IMR-90 (cell line): ENCODE data around the gene FBXW2. TPM values are rescaled to one million over a fixed set of nuclear protein-coding genes. Genes with fewer than 3 reads are reported as not detected.

ENCODE experiments used
- ATAC-seq: fragments of 200-7000 bp; cut with Tn5 transposase; 2 replicates; pipeline ENCODE4 v1.9.1; 2020; ENCODE audit warnings: low read depth, mild to moderate bottlenecking, moderate library complexity
- BruUV-seq: library from RNA; stranded (reverse); fragments of 400-500 nt; replicated peaks from 2 replicates; lab custom pipeline; 2021; lab: Mats Ljungman, UMichigan
- CTCF ChIA-PET: fragments of 300-600 bp; formaldehyde crosslinking; extraction: SDS; loops from one replicate; lab custom pipeline; 2021; ENCODE audit warnings: antibody characterized with exemption; lab: Yijun Ruan, JAX
- POLR2A ChIA-PET: fragments of 300-600 bp; sonication (Branson Sonifier 250); formaldehyde crosslinking; loops from one replicate; lab custom pipeline; 2022; ENCODE audit warnings: antibody characterized with exemption; ENCODE audit not compliant: unreplicated experiment; lab: Charles Lee
- DNase-seq: peaks from one replicate; pipeline ENCODE4 v3.0.0; 2013
- H2AFZ ChIP-seq: replicated peaks from 2 replicates; pipeline ENCODE3; 2013; ENCODE audit warnings: low read length, mild to moderate bottlenecking; ENCODE audit not compliant: poor library complexity
- H2AK5ac ChIP-seq: 2 replicates; pipeline ENCODE4 v1.6.1; 2013; ENCODE audit warnings: low read depth, low read length, inconsistent platforms
- H2AK9ac ChIP-seq: replicated peaks from 2 replicates; pipeline ENCODE3; 2013; ENCODE audit warnings: mild to moderate bottlenecking, low read depth, low read length, moderate library complexity; ENCODE audit not compliant: poor library complexity
- H2BK120ac ChIP-seq: 2 replicates; pipeline ENCODE4 v1.6.1; 2013; ENCODE audit warnings: low read depth, low read length, inconsistent platforms
- H2BK15ac ChIP-seq: 3 replicates; pipeline ENCODE4 v1.6.1; 2013; ENCODE audit warnings: low read depth, low read length, inconsistent platforms
- H2BK20ac ChIP-seq: 2 replicates; pipeline ENCODE4 v1.6.1; 2013; ENCODE audit warnings: low read depth, mild to moderate bottlenecking, inconsistent platforms, low read length, moderate library complexity
- H2BK5ac ChIP-seq: 2 replicates; pipeline ENCODE4 v1.6.1; 2013; ENCODE audit warnings: mild to moderate bottlenecking, low read depth, low read length, inconsistent platforms; ENCODE audit not compliant: poor library complexity, severe bottlenecking
- H3K14ac ChIP-seq: replicated peaks from 2 replicates; pipeline ENCODE4 v1.6.1; 2013; ENCODE audit warnings: low read depth, low read length, inconsistent platforms
- H3K18ac ChIP-seq: 2 replicates; pipeline ENCODE4 v1.6.1; 2013; ENCODE audit warnings: low read depth, low read length, control low read depth
- H3K23ac ChIP-seq: 2 replicates; pipeline ENCODE4 v1.6.1; 2013; ENCODE audit warnings: low read depth, low read length, inconsistent platforms
- H3K27ac ChIP-seq: 2 replicates; pipeline ENCODE4 v1.5.1; 2013; ENCODE audit warnings: mild to moderate bottlenecking, control low read depth, low read length; ENCODE audit not compliant: insufficient read depth
- H3K27me3 ChIP-seq: 2 replicates; pipeline ENCODE4 v1.6.1; 2013; ENCODE audit warnings: low read length; ENCODE audit not compliant: control insufficient read depth, insufficient read depth
- H3K36me3 ChIP-seq: 2 replicates; pipeline ENCODE4 v1.6.1; 2013; ENCODE audit warnings: low read length, mixed read lengths; ENCODE audit not compliant: control insufficient read depth, insufficient read depth
- H3K4ac ChIP-seq: 2 replicates; pipeline ENCODE4 v1.6.1; 2013; ENCODE audit warnings: low read depth, low read length, inconsistent platforms
- H3K4me1 ChIP-seq: 2 replicates; pipeline ENCODE4 v1.6.1; 2013; ENCODE audit warnings: low read length, mixed read lengths; ENCODE audit not compliant: control insufficient read depth, insufficient read depth
- H3K4me2 ChIP-seq: 2 replicates; pipeline ENCODE4 v1.6.1; 2013; ENCODE audit warnings: low read depth, mild to moderate bottlenecking, control low read depth, low read length, moderate library complexity
- H3K4me3 ChIP-seq: 2 replicates; pipeline ENCODE4 v1.5.1; 2013; ENCODE audit warnings: low read depth, mild to moderate bottlenecking, control low read depth, low read length, moderate library complexity; ENCODE audit not compliant: insufficient read depth
- H3K56ac ChIP-seq: 2 replicates; pipeline ENCODE4 v1.6.1; 2013; ENCODE audit warnings: low read length, inconsistent platforms; ENCODE audit not compliant: insufficient read depth; ENCODE audit errors: extremely low read depth
- H3K79me1 ChIP-seq, 2 experiments: 2 replicates each; pipeline ENCODE4 v1.6.1; 2013; ENCODE audit warnings: low read length in 2 of 2, inconsistent platforms in 1 of 2, low read depth in 1 of 2
- H3K9ac ChIP-seq: 2 replicates; pipeline ENCODE4 v1.6.1; 2013; ENCODE audit warnings: low read depth, low read length, control low read depth
- H3K9me1 ChIP-seq: 2 replicates; pipeline ENCODE4 v1.6.1; 2013; ENCODE audit warnings: low read length, inconsistent platforms; ENCODE audit not compliant: insufficient read depth
- H3K9me3 ChIP-seq: 2 replicates; pipeline ENCODE4 v1.6.1; 2013; ENCODE audit warnings: low read length; ENCODE audit not compliant: control insufficient read depth, insufficient read depth
- H4K20me1 ChIP-seq: 2 replicates; pipeline ENCODE4 v1.6.1; 2013; ENCODE audit warnings: low read length, inconsistent platforms; ENCODE audit not compliant: insufficient read depth
- H4K5ac ChIP-seq: 2 replicates; pipeline ENCODE4 v1.6.1; 2013; ENCODE audit warnings: mild to moderate bottlenecking, low read depth, low read length, control low read depth
- H4K8ac ChIP-seq, 2 experiments: 2 replicates each; pipeline ENCODE4 v1.6.1; 2013; ENCODE audit warnings: low read depth in 2 of 2, low read length in 2 of 2, control low read depth in 1 of 2, inconsistent platforms in 1 of 2
- H4K91ac ChIP-seq: 2 replicates; pipeline ENCODE4 v1.6.1; 2013; ENCODE audit warnings: low read depth, low read length, inconsistent platforms; ENCODE audit not compliant: insufficient read depth
- BHLHE40 ChIP-seq: fragments of 150-350 bp; IDR thresholded peaks from 2 replicates; pipeline ENCODE4 v1.6.1; 2016; ENCODE audit warnings: mild to moderate bottlenecking, low read depth, low read length
- CEBPB ChIP-seq: IDR thresholded peaks from 2 replicates; pipeline ENCODE4 v1.6.1; 2012; ENCODE audit warnings: low read depth, low read length, improper control_type of control experiment
- CHD1 ChIP-seq: IDR thresholded peaks from 2 replicates; pipeline ENCODE4 v1.6.1; 2012; ENCODE audit warnings: low read depth, low read length, improper control_type of control experiment
- CTCF ChIP-seq: conservative IDR thresholded peaks from 2 replicates; pipeline ENCODE4 v1.5.1; 2012; ENCODE audit warnings: mild to moderate bottlenecking, low read depth, low read length, improper control_type of control experiment
- FOS ChIP-seq: fragments of 150-350 bp; IDR thresholded peaks from 2 replicates; pipeline ENCODE4 v1.6.1; 2016; ENCODE audit warnings: low read depth, low read length
- MAFK ChIP-seq: IDR thresholded peaks from 2 replicates; pipeline ENCODE4 v1.6.1; 2012; ENCODE audit warnings: low read depth, low read length, improper control_type of control experiment
- MAZ ChIP-seq: IDR thresholded peaks from 2 replicates; pipeline ENCODE4 v1.6.1; 2012; ENCODE audit warnings: low read depth, mild to moderate bottlenecking, low read length, improper control_type of control experiment, moderate library complexity, borderline replicate concordance
- NFE2L2 ChIP-seq: fragments of 150-350 bp; IDR thresholded peaks from 2 replicates; pipeline ENCODE4 v1.6.1; 2016; ENCODE audit warnings: low read depth, mild to moderate bottlenecking, low read length
- POLR2A ChIP-seq: IDR thresholded peaks from 2 replicates; pipeline ENCODE4 v1.6.1; 2012; ENCODE audit warnings: mild to moderate bottlenecking, low read depth, low read length
- RAD21 ChIP-seq: IDR thresholded peaks from 2 replicates; pipeline ENCODE4 v1.6.1; 2012; ENCODE audit warnings: low read length, improper control_type of control experiment
- RCOR1 ChIP-seq: IDR thresholded peaks from 2 replicates; pipeline ENCODE4 v1.6.1; 2012; ENCODE audit warnings: mild to moderate bottlenecking, low read length, improper control_type of control experiment; ENCODE audit not compliant: insufficient replicate concordance
- RFX5 ChIP-seq: IDR thresholded peaks from 2 replicates; pipeline ENCODE4 v1.8.0; 2012; ENCODE audit warnings: low read depth, mild to moderate bottlenecking, low read length, moderate library complexity
- SMC3 ChIP-seq: fragments of 150-350 bp; IDR thresholded peaks from 2 replicates; pipeline ENCODE4 v1.6.1; 2016; ENCODE audit warnings: low read depth, mild to moderate bottlenecking, antibody characterized with exemption, low read length, moderate library complexity
- dilution Hi-C: fragments of 300-500 bp; cut with HindIII; formaldehyde crosslinking; loops from one replicate; pipeline ENCODE4 v1.14.3; 2018; ENCODE audit warnings: low sequenced_read_pairs; ENCODE audit not compliant: unreplicated experiment
- in situ Hi-C: fragments of 300-500 bp; cut with MboI; formaldehyde crosslinking; loops from 3 replicates; pipeline ENCODE4 v1.14.3; 2019; ENCODE audit warnings: low sequenced_read_pairs, inconsistent platforms, mixed read lengths
- intact Hi-C: fragments of 100-400 bp; cut with micrococcal nuclease; formaldehyde crosslinking; loops from 2 replicates; pipeline ENCODE4 v1.10.0; 2022
- polyA plus RNA-seq, 3 experiments: library from polyadenylated mRNA; depleted of rRNA; stranded (reverse); fragments of >200 nt; gene quantifications; 2 replicates each; pipeline ENCODE4 v1.2.3, GENCODE V29; 2012; ENCODE audit warnings: low replicate concordance in 1 of 3
- total RNA-seq: library from RNA; depleted of rRNA; stranded (reverse); fragments of >200 nt; gene quantifications from 2 replicates; pipeline ENCODE4 v1.2.3, GENCODE V29; 2012
- TF ChIP-seq, protein P1 (sequence below): fragments of 150-350 bp; IDR thresholded peaks from 2 replicates; pipeline ENCODE4 v1.6.1; 2017; ENCODE audit warnings: mild to moderate bottlenecking, antibody characterized with exemption, low read length, low read depth
- TF ChIP-seq, protein P2 (sequence below): fragments of 150-350 bp; IDR thresholded peaks from 2 replicates; pipeline ENCODE4 v1.6.1; 2016; ENCODE audit warnings: low read depth, mild to moderate bottlenecking, low read length, moderate library complexity, borderline replicate concordance

FBXW2 gene
- total and polyA plus RNA-seq, 2 of the 4 experiments (the other 2 are of a cell fraction): 27.1 to 43.5 TPM

DNA sequence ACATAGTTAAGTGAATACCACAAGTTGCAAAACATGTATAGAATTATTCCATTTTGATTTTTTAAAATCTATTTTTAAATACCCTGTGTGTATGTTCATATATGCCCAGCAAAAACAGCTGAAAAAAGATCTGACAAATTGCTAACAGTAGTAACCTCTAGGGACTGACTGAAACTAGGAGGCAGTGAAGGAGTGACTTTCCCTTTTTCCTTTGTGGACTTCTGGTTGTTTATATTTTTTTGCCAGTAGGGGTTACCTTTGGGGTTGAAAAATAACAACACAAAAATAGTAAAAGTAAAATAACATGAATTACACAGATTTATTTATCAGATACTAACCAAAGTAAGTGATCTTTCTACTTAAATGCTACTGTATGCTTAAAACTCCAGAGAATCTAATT, 81.9 kb downstream of the FBXW2 start:
- H3K4me2 ChIP-seq: peak overlapping the region; percentile 31; the same call in 1 of the 2 replicates
- dilution Hi-C loops: no loop called here

More for the DNA sequence above, 81.9 kb downstream of the FBXW2 start:
- in situ Hi-C loops: no loop called here
- no peak for ATAC-seq
- no peak overlapping the region for H4K5ac ChIP-seq
- H2BK120ac ChIP-seq: no peak overlapping the region
- no peak overlapping the region for H3K56ac ChIP-seq
- no peak overlapping the region for H3K23ac ChIP-seq
- no peak overlapping the region for H2AK9ac ChIP-seq
- H3K27me3 ChIP-seq: no peaks in the 10 kb centered on the region
- no peak overlapping the region for H2AK5ac ChIP-seq
- no peak overlapping the region for H4K8ac ChIP-seq
- no peak overlapping the region for H3K4ac ChIP-seq
- H2BK5ac ChIP-seq: no peak overlapping the region
- ChIA-PET CTCF (interaction anchor here (0.6 kb wide), 1 partner anchor 21 kb away, joined by 3 read pairs; no protein-coding TSS in a partner anchor), POLR2A (no interaction called here)
- H4K91ac ChIP-seq: no peak overlapping the region
- peaks cover 13% of the 10 kb centered on the region for H3K4me1 ChIP-seq
- no peak for TF ChIP-seq CHD1
- no peak for TF ChIP-seq MAFK
- no peak for TF ChIP-seq RAD21
- no peak for TF ChIP-seq BHLHE40
- TF ChIP-seq, protein P1, sequence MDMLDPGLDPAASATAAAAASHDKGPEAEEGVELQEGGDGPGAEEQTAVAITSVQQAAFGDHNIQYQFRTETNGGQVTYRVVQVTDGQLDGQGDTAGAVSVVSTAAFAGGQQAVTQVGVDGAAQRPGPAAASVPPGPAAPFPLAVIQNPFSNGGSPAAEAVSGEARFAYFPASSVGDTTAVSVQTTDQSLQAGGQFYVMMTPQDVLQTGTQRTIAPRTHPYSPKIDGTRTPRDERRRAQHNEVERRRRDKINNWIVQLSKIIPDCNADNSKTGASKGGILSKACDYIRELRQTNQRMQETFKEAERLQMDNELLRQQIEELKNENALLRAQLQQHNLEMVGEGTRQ: no peak
- TF ChIP-seq, protein P2, sequence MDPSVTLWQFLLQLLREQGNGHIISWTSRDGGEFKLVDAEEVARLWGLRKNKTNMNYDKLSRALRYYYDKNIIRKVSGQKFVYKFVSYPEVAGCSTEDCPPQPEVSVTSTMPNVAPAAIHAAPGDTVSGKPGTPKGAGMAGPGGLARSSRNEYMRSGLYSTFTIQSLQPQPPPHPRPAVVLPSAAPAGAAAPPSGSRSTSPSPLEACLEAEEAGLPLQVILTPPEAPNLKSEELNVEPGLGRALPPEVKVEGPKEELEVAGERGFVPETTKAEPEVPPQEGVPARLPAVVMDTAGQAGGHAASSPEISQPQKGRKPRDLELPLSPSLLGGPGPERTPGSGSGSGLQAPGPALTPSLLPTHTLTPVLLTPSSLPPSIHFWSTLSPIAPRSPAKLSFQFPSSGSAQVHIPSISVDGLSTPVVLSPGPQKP: no peak
- no peak for TF ChIP-seq RFX5
- no peak for TF ChIP-seq CEBPB
- TF ChIP-seq MAZ: no peak
- TF ChIP-seq NFE2L2: no peak
- TF ChIP-seq POLR2A: no peak
- TF ChIP-seq CTCF: no peak
- TF ChIP-seq FOS: no peak
- no peak for TF ChIP-seq SMC3
- no peak for TF ChIP-seq RCOR1
- H3K36me3 ChIP-seq: no peaks in the 10 kb centered on the region
- BruUV-seq: no TSS peak
- no peak overlapping the region for H3K9ac ChIP-seq
- no peak for DNase-seq
- H3K27ac ChIP-seq: no peak overlapping the region
- H2BK15ac ChIP-seq: no peak overlapping the region
- H3K4me3 ChIP-seq: no peak overlapping the region
- no peaks in the 10 kb centered on the region for H3K9me3 ChIP-seq
- no peak overlapping the region for H3K18ac ChIP-seq
- intact Hi-C loops: no loop called here
- no peak overlapping the region for H2AFZ ChIP-seq
- H3K79me1 ChIP-seq: peaks cover 16 to 59% of the 10 kb centered on the region in 2 experiments; a peak in 3 of 4 replicates
- H2BK20ac ChIP-seq: no peak overlapping the region
- no peak overlapping the region for H3K14ac ChIP-seq
- peaks cover 3% of the 10 kb centered on the region; the same call in 1 of the 2 replicates for H3K9me1 ChIP-seq
- H4K20me1 ChIP-seq: no peaks in the 10 kb centered on the region
